Smooth muscle cell (in vitro differentiated cells): ENCODE data around the gene DNASE1L3. TPM values are rescaled to one million over a fixed set of nuclear protein-coding genes. Genes with fewer than 3 reads are reported as not detected.

ENCODE experiments used
- DNase-seq: peaks from one replicate; lab custom pipeline; 2025; ENCODE audit not compliant: unreplicated experiment; lab: John Stamatoyannopoulos, UW
- H2AFZ ChIP-seq: fragments of 200-600 bp; sonication (generic); 2 replicates; pipeline ENCODE4 v1.6.0; 2016; ENCODE audit warnings: antibody characterized with exemption, low read depth, mild to moderate bottlenecking
- H3F3A ChIP-seq: fragments of 200-600 bp; sonication (generic); 2 replicates; pipeline ENCODE4 v1.6.0; 2017; ENCODE audit warnings: antibody characterized with exemption, low read depth
- H3K27ac ChIP-seq: fragments of 200-600 bp; sonication (generic); 2 replicates; pipeline ENCODE4 v1.5.1; 2016; ENCODE audit warnings: low read depth, mild to moderate bottlenecking
- H3K27me3 ChIP-seq: fragments of 200-600 bp; sonication (generic); 2 replicates; pipeline ENCODE4 v1.6.1; 2016; ENCODE audit warnings: low read depth, mild to moderate bottlenecking
- H3K36me3 ChIP-seq: fragments of 200-600 bp; sonication (generic); 2 replicates; pipeline ENCODE4 v1.5.1; 2016; ENCODE audit warnings: low read depth
- H3K4me1 ChIP-seq: fragments of 200-600 bp; sonication (generic); 2 replicates; pipeline ENCODE4 v1.5.1; 2016; ENCODE audit warnings: low read depth
- H3K4me2 ChIP-seq: fragments of 200-600 bp; sonication (generic); 2 replicates; pipeline ENCODE4 v1.6.0; 2016; ENCODE audit warnings: mild to moderate bottlenecking
- H3K4me3 ChIP-seq: fragments of 200-600 bp; sonication (generic); 2 replicates; pipeline ENCODE4 v1.5.1; 2016; ENCODE audit warnings: mild to moderate bottlenecking
- H3K79me2 ChIP-seq: fragments of 200-600 bp; sonication (generic); 2 replicates; pipeline ENCODE4 v1.6.0; 2016; ENCODE audit warnings: low read depth, mild to moderate bottlenecking
- H3K9ac ChIP-seq: fragments of 200-600 bp; sonication (generic); 2 replicates; pipeline ENCODE4 v1.6.0; 2016; ENCODE audit warnings: low read depth
- H3K9me3 ChIP-seq: fragments of 200-600 bp; sonication (generic); replicated peaks from 2 replicates; pipeline ENCODE4 v1.5.1; 2016; ENCODE audit warnings: low read depth
- H4K20me1 ChIP-seq: fragments of 200-600 bp; sonication (generic); 2 replicates; pipeline ENCODE4 v1.6.0; 2016; ENCODE audit warnings: low read depth
- CTCF ChIP-seq: fragments of 200-600 bp; sonication (generic); IDR thresholded peaks from 2 replicates; pipeline ENCODE4 v1.5.1; 2017; ENCODE audit warnings: borderline replicate concordance, mild to moderate bottlenecking, antibody characterized with exemption; ENCODE audit not compliant: insufficient read depth, poor library complexity, severe bottlenecking
- WGBS: methylation state at CpG from one replicate; pipeline ENCODE4 v1.1.7; 2016; ENCODE audit warnings: low lambda C conversion rate; 5-methylcytosine and 5-hydroxymethylcytosine counted together
- polyA plus RNA-seq: library from polyadenylated mRNA; unstranded; fragments of >200 nt; fragmentation: Nextera tagmentation; extraction: Ambion mirVana; gene quantifications from 2 replicates; pipeline ENCODE4 v1.2.1, GENCODE V29; 2016
- total RNA-seq: library from RNA; depleted of rRNA; stranded (reverse); fragments of >200 nt; gene quantifications from 2 replicates; pipeline ENCODE4 v1.2.3, GENCODE V29; 2014

DNASE1L3 gene
- total and polyA plus RNA-seq, 2 experiments from 2014 or later, result 2.0 TPM; not detected in 1

GRCh38 chr3:58236527-58237237, 25.9 kb upstream of the DNASE1L3 start:
- H3F3A ChIP-seq, result no peaks in the 10 kb centered on the region

DNA sequence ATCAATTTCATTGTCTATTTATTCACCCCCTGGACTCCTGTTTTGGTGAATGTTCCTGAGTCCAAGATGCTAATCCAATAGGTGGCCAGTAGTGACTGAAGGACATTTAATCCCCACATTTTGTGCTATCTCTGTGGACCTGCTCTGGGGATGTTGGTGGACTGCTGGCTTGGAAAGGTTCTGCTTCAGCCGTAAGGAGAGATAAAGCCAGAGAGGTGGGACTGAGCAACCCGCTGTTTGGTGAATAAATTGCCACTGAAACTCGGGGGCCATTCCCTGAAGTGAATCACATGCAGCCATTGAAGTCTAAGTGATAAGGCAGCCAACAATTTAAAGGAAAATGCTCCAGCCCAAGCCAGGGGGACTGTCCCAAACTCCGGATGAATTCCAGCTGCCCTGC, 25.2 kb upstream of the DNASE1L3 start:
- WGBS, result 73% methylated on average over 4 of the region's 4 CpGs

More at GRCh38 chr3:58236527-58237237, 25.9 kb upstream of the DNASE1L3 start:
- Histone ChIP-seq H3K79me2 (no peaks in the 10 kb centered on the region), H3K9me3 (no peaks in the 10 kb centered on the region), H3K27ac (no peak overlapping the region), H2AFZ (peak overlapping the region; percentile 97), H3K4me2 (peak overlapping the region; percentile 96), H3K4me1 (peaks cover 10% of the 10 kb centered on the region), H3K36me3 (no peaks in the 10 kb centered on the region), H3K9ac (peak overlapping the region; percentile 43), H4K20me1 (no peaks in the 10 kb centered on the region), H3K27me3 (peaks cover 5% of the 10 kb centered on the region), H3K4me3 (peak overlapping the region; percentile 96)
- no peak for TF ChIP-seq CTCF
- 18% methylated on average over 24 of the region's 24 CpGs for WGBS
- DNase-seq, result no peak

DNA sequence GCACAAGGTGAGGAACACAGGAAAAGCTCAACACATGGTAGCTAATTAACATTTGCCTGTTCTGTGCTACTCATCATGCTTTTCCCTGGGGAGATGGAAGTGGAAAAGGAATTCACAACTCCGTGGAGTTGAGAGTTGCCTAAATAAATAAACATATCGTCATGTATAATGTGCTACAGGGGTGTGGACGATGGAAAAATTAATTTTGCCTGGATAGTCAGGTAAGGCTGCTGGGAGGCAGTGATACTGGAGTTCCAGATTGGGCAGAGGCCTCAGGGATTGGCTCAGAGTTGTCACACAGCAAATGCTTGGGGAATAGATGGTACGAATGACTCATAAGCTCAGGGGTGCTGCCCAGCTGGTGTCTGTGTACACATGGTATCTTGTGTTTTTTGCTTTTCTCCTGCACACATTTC, 23.8 kb upstream of the DNASE1L3 start:
- Histone ChIP-seq H3K27me3 (peaks cover 5% of the 10 kb centered on the region), H3K36me3 (no peaks in the 10 kb centered on the region), H3K4me2 (no peak overlapping the region), H3F3A (no peaks in the 10 kb centered on the region), H3K9me3 (no peaks in the 10 kb centered on the region), H3K9ac (no peak overlapping the region), H3K27ac (no peak overlapping the region), H4K20me1 (no peaks in the 10 kb centered on the region), H3K4me3 (no peak overlapping the region), H3K79me2 (no peaks in the 10 kb centered on the region), H3K4me1 (peaks cover 10% of the 10 kb centered on the region), H2AFZ (no peak overlapping the region)
- no peak for TF ChIP-seq CTCF
- 52% methylated on average over 4 of the region's 4 CpGs for WGBS
- no peak for DNase-seq

More for the DNA sequence above, 25.2 kb upstream of the DNASE1L3 start:
- Histone ChIP-seq H3K27ac (no peak overlapping the region), H3F3A (no peaks in the 10 kb centered on the region), H3K36me3 (no peaks in the 10 kb centered on the region), H3K4me2 (no peak overlapping the region), H3K9ac (no peak overlapping the region), H3K4me1 (peaks cover 10% of the 10 kb centered on the region), H3K4me3 (no peak overlapping the region), H3K27me3 (peaks cover 5% of the 10 kb centered on the region), H3K79me2 (no peaks in the 10 kb centered on the region), H3K9me3 (no peaks in the 10 kb centered on the region), H2AFZ (no peak overlapping the region), H4K20me1 (no peaks in the 10 kb centered on the region)
- no peak for TF ChIP-seq CTCF
- DNase-seq, result no peak

DNA sequence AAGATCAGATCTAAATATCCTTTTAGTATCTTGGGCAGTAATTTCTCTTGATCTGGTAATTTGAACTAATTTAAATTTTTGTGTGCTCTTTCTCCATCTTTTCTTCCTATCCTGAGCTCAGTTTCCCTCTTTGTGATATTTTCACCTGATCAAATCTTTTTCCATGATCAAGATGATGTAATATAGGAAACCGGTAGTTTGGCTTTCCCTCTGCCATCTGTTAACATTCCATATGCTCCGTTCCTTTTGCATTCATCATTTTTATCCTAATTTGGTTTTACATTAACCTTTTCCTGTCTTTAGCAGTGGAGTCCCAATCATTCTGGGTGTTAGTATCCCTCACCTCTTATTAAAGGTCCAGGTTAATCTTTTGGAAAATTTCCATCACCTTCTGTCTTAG, 20.9 kb upstream of the DNASE1L3 start:
- no peaks in the 10 kb centered on the region for H3K36me3 ChIP-seq
- no peak overlapping the region for H3K4me3 ChIP-seq
- WGBS, result 68% methylated on average over 2 of the region's 2 CpGs
- H3K9me3 ChIP-seq, result no peaks in the 10 kb centered on the region
- H3K27me3 ChIP-seq, result peaks cover 5% of the 10 kb centered on the region
- H3K79me2 ChIP-seq, result no peaks in the 10 kb centered on the region
- H3F3A ChIP-seq, result no peaks in the 10 kb centered on the region
- TF ChIP-seq CTCF, result no peak
- H3K9ac ChIP-seq, result no peak overlapping the region
- H3K4me2 ChIP-seq, result no peak overlapping the region
- peaks cover 2% of the 10 kb centered on the region for H3K4me1 ChIP-seq
- H4K20me1 ChIP-seq, result no peaks in the 10 kb centered on the region
- H2AFZ ChIP-seq, result no peak overlapping the region
- no peak for DNase-seq
- H3K27ac ChIP-seq, result no peak overlapping the region
